Measurements from ENCODE around the gene RTF2. TPM values are rescaled to one million over a fixed set of nuclear protein-coding genes. Genes with fewer than 3 reads are reported as not detected.

The RTF2 gene
- total RNA-seq, 2 experiments from 2014 or later, result 63.6 to 72.7 TPM

DNA sequence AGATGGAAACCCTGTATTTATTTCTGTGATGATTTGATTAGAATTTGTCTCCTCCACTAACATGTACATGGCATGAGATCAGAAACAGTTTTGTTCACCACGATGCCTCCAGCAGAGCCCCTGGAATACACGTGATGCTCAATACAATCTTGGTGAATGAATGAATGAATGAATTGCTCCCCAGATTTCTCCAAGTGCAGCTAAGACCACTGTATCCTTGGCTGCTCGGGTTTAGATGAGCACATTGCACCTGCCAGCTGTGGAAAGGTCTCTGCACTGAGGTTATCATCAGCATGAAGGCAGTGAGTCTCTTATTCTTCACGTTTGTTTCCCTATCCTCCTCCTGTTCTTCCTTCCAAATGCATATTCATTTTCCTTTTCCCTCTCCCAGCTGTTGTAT lies 38.5 kb upstream of the RTF2 start:
- intact Hi-C loops (cut with micrococcal nuclease; ENCODE audit: unreplicated experiment), result no loop called here
- H3K4me1 ChIP-seq (ENCODE audit: insufficient read depth, low read length, poor library complexity, severe bottlenecking), result peaks cover 12% of the 10 kb centered on the region
- peak overlapping the region; percentile 99 for H2AFZ ChIP-seq (ENCODE audit: low read length)
- no peaks in the 10 kb centered on the region for H3K9me3 ChIP-seq (ENCODE audit: low read length)
- no peaks in the 10 kb centered on the region for H3K36me3 ChIP-seq (ENCODE audit: insufficient read depth, low read length)
- DNase-seq (ENCODE audit: low spot score), result no peak
- H3K9me2 ChIP-seq (ENCODE audit: insufficient read depth, low read length), result no peaks in the 10 kb centered on the region
- H3K4me3 ChIP-seq (ENCODE audit: low read depth, low read length, poor library complexity, severe bottlenecking), result peak overlapping the region; percentile 37
- H4K20me1 ChIP-seq (ENCODE audit: insufficient read depth, low read length), result no peaks in the 10 kb centered on the region
- TF ChIP-seq CTCF (conservative IDR thresholded peaks at IDR 0.05; ENCODE audit: low read length), result no peak
- no peak for TF ChIP-seq EZH2phosphoT487 (IDR thresholded peaks at IDR 0.05; ENCODE audit: borderline replicate concordance, low read depth, low read length)
- ChIA-PET POLR2A (no interaction called here), CTCF (ENCODE audit: unreplicated experiment) (no interaction called here)
- H3K79me2 ChIP-seq (ENCODE audit: insufficient read depth, low read depth, low read length), result no peaks in the 10 kb centered on the region
- BruUV-seq (replicated peaks), result no TSS peak
- no peak overlapping the region for H3K27ac ChIP-seq (ENCODE audit: low read depth, low read length, poor library complexity, severe bottlenecking)
- peak overlapping the region; percentile 58 for H3K4me2 ChIP-seq (ENCODE audit: low read length)

- peak overlapping the region; percentile 99; the same call in 1 of the 2 replicates for H2AFZ ChIP-seq (ENCODE audit: low read length)
- no peak overlapping the region for H3K4me3 ChIP-seq (ENCODE audit: low read depth, low read length, poor library complexity, severe bottlenecking)
- intact Hi-C loops (cut with micrococcal nuclease; ENCODE audit: unreplicated experiment), result no loop called here
- no peak for DNase-seq (ENCODE audit: low spot score)
- peaks cover 12% of the 10 kb centered on the region for H3K4me1 ChIP-seq (ENCODE audit: insufficient read depth, low read length, poor library complexity, severe bottlenecking)
- H3K79me2 ChIP-seq (ENCODE audit: insufficient read depth, low read depth, low read length), result no peaks in the 10 kb centered on the region
- H3K27ac ChIP-seq (ENCODE audit: low read depth, low read length, poor library complexity, severe bottlenecking), result no peak overlapping the region
- no TSS peak for BruUV-seq (replicated peaks)
- H3K9me2 ChIP-seq (ENCODE audit: insufficient read depth, low read length), result no peaks in the 10 kb centered on the region
- no peak for TF ChIP-seq EZH2phosphoT487 (IDR thresholded peaks at IDR 0.05; ENCODE audit: borderline replicate concordance, low read depth, low read length)
- CTCF ChIA-PET (ENCODE audit: unreplicated experiment), result no interaction called here
- H3K36me3 ChIP-seq (ENCODE audit: insufficient read depth, low read length), result no peaks in the 10 kb centered on the region
- H3K9me3 ChIP-seq (ENCODE audit: low read length), result no peaks in the 10 kb centered on the region
- no peaks in the 10 kb centered on the region for H4K20me1 ChIP-seq (ENCODE audit: insufficient read depth, low read length)
- POLR2A ChIA-PET, result interaction anchor here (0.6 kb wide), 1 partner anchor 208 kb away, joined by 4 read pairs; no protein-coding TSS in a partner anchor
- no peak overlapping the region for H3K4me2 ChIP-seq (ENCODE audit: low read length)
Measured at GRCh38 chr20:56430461-56430860, 38.0 kb upstream of the RTF2 start.

DNA sequence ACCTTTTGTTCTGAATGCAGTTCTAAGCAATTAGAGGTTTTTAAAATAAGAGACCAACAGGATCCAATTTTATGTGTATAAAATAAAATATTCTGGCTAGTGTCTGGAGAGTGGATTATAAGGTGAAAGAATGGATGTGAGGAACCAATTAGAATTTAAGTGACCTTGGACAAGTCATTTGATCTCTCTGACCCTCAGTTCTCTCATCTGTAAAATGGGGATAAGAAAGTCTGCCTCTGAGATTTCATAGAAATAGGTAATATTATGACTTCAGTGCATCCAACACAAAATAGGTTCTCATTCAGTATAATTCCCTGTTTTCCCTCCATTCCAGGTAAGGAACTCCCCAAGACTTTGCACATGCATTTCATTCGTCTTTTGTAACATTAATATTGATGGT lies 37.5 kb upstream of the RTF2 start:
- ChIA-PET CTCF (ENCODE audit: unreplicated experiment) (no interaction called here), POLR2A (interaction anchor here (0.6 kb wide), 1 partner anchor 208 kb away, joined by 4 read pairs; no protein-coding TSS in a partner anchor)
- Histone ChIP-seq H3K4me1 (ENCODE audit: insufficient read depth, low read length, poor library complexity, severe bottlenecking) (peaks cover 12% of the 10 kb centered on the region), H3K27ac (ENCODE audit: low read depth, low read length, poor library complexity, severe bottlenecking) (no peak overlapping the region), H3K36me3 (ENCODE audit: insufficient read depth, low read length) (no peaks in the 10 kb centered on the region), H4K20me1 (ENCODE audit: insufficient read depth, low read length) (no peaks in the 10 kb centered on the region), H3K9me2 (ENCODE audit: insufficient read depth, low read length) (no peaks in the 10 kb centered on the region), H3K79me2 (ENCODE audit: insufficient read depth, low read depth, low read length) (no peaks in the 10 kb centered on the region), H2AFZ (ENCODE audit: low read length) (no peak overlapping the region), H3K9me3 (ENCODE audit: low read length) (no peaks in the 10 kb centered on the region), H3K4me3 (ENCODE audit: low read depth, low read length, poor library complexity, severe bottlenecking) (no peak overlapping the region), H3K4me2 (ENCODE audit: low read length) (no peak overlapping the region)
- BruUV-seq (replicated peaks), result no TSS peak
- DNase-seq (ENCODE audit: low spot score), result no peak
- no peak for TF ChIP-seq CTCF (conservative IDR thresholded peaks at IDR 0.05; ENCODE audit: low read length)
- TF ChIP-seq EZH2phosphoT487 (IDR thresholded peaks at IDR 0.05; ENCODE audit: borderline replicate concordance, low read depth, low read length), result no peak
- intact Hi-C loops (cut with micrococcal nuclease; ENCODE audit: unreplicated experiment), result no loop called here

Measured in OCI-LY7 (cell line).